A549 (cell line): ENCODE measurements around the gene NRGN. TPM values are rescaled to one million over a fixed set of nuclear protein-coding genes. Genes with fewer than 3 reads are reported as not detected.

ENCODE experiments used
- ATAC-seq, 2 experiments: fragments of 200-7000 bp in 1 of 2; fragments of >200 bp in 1 of 2; cut with Nextera tagmentation in 1 of 2; cut with Tn5 transposase in 1 of 2; 3 replicates each; pipeline versions ENCODE4 v1.8.0 to v1.9.1; 2018 to 2020; ENCODE audit warnings: mild to moderate bottlenecking in 1 of 2, moderate library complexity in 1 of 2
- CTCF ChIA-PET: fragments of 300-600 bp; sonication (Branson Sonifier 250); formaldehyde crosslinking; extraction: SDS; loops from one replicate; lab custom pipeline; 2021; ENCODE audit warnings: antibody characterized with exemption, inconsistent platforms; lab: Yijun Ruan, JAX
- POLR2A ChIA-PET: fragments of 350-600 bp; formaldehyde crosslinking; extraction: SDS; loops from one replicate; lab custom pipeline; 2021; ENCODE audit warnings: antibody characterized with exemption, inconsistent platforms; lab: Yijun Ruan, JAX
- DNase-seq, 2 experiments: peaks; one replicate each; pipeline versions ENCODE4 v3.0.0 to v3.0.0-alpha.2; 2011 to 2016; ENCODE audit warnings: low read depth in 1 of 2, low spot score in 1 of 2
- FAIRE-seq: peaks from 2 replicates; lab custom pipeline; 2011; peaks lifted over from hg19 to GRCh38; lab: Jason Lieb, UNC
- H3K27ac ChIP-seq, 2 experiments: fragments of >200 bp; sonication (Bioruptor Twin); formaldehyde crosslinking; 3 replicates each; pipeline ENCODE4 v1.5.1; 2016 to 2017
- H3K4me1 ChIP-seq: fragments of >200 bp; sonication (Bioruptor Twin); formaldehyde crosslinking; 3 replicates; pipeline ENCODE4 v1.6.1; 2016
- H3K4me2 ChIP-seq: fragments of >200 bp; sonication (Bioruptor Twin); formaldehyde crosslinking; 3 replicates; pipeline ENCODE4 v1.6.1; 2016
- H3K4me3 ChIP-seq: fragments of >200 bp; sonication (Bioruptor Twin); formaldehyde crosslinking; 3 replicates; pipeline ENCODE4 v1.5.1; 2016
- H3K9me3 ChIP-seq: fragments of >200 bp; sonication (Bioruptor Twin); formaldehyde crosslinking; 3 replicates; pipeline ENCODE4 v1.6.1; 2016
- EHF ChIP-seq: fragments of 250-450 bp; sonication (Bioruptor Pico); IDR thresholded peaks from 2 replicates; pipeline ENCODE4 v1.5.0; 2020; ENCODE audit warnings: mild to moderate bottlenecking
- EP300 ChIP-seq, 2 experiments: fragments of >200 bp; sonication (Bioruptor Twin); formaldehyde crosslinking; IDR thresholded peaks; 2 replicates in 1 of 2; 3 replicates in 1 of 2; pipeline ENCODE4 v1.6.1; 2016 to 2017
- FOSB ChIP-seq: fragments of 250-450 bp; sonication (Bioruptor Pico); IDR thresholded peaks from 2 replicates; pipeline ENCODE4 v1.5.0; 2020; ENCODE audit warnings: mild to moderate bottlenecking, moderate library complexity
- GATA3 ChIP-seq: IDR thresholded peaks from 2 replicates; pipeline ENCODE4 v1.6.1; 2012; ENCODE audit warnings: borderline replicate concordance
- JUN ChIP-seq, 2 experiments: fragments of >200 bp; sonication (Bioruptor Twin); formaldehyde crosslinking; IDR thresholded peaks; 2 replicates in 1 of 2; 3 replicates in 1 of 2; pipeline ENCODE4 v1.6.1; 2016 to 2017
- NPAS2 ChIP-seq: fragments of 250-450 bp; sonication (Bioruptor Pico); IDR thresholded peaks from 2 replicates; pipeline ENCODE4 v1.8.0; 2022; ENCODE audit warnings: mild to moderate bottlenecking, moderate library complexity, borderline replicate concordance
- PBX3 ChIP-seq: IDR thresholded peaks from 2 replicates; pipeline ENCODE4 v1.6.1; 2012
- POLR2A ChIP-seq: IDR thresholded peaks from 2 replicates; pipeline ENCODE4 v1.6.1; 2012; ENCODE audit warnings: mild to moderate bottlenecking, low read length
- RAD21 ChIP-seq, 2 experiments: fragments of >200 bp in 1 of 2; sonication (Bioruptor Twin) in 1 of 2; formaldehyde crosslinking in 1 of 2; IDR thresholded peaks in 1 of 2; conservative IDR thresholded peaks in 1 of 2; 2 replicates in 1 of 2; 3 replicates in 1 of 2; pipeline ENCODE4 v1.6.1; 2012 to 2018; ENCODE audit warnings: inconsistent platforms in 1 of 2
- SMC3 ChIP-seq: fragments of >200 bp; sonication (Bioruptor Twin); formaldehyde crosslinking; IDR thresholded peaks from 3 replicates; pipeline ENCODE4 v1.6.1; 2018; ENCODE audit warnings: inconsistent platforms
- WGBS: methylation state at CpG from one replicate; pipeline ENCODE4 v1.1.6; 2017; ENCODE audit errors: missing lambda C conversion rate; 5-methylcytosine and 5-hydroxymethylcytosine counted together
- polyA plus RNA-seq, 4 experiments: library from polyadenylated mRNA; depleted of rRNA in 3 of 4; stranded (reverse); fragments of >200 nt; fragmentation: RNase III in 1 of 4; extraction: RNeasy Plus Mini Kit Qiagen cat#74134 plus additional on column Dnase treatment in 1 of 4; gene quantifications; 2 replicates in 3 of 4; 3 replicates in 1 of 4; pipeline ENCODE4 v1.2.3, GENCODE V29; 2011 to 2017
- TF ChIP-seq, protein P1 (sequence below): fragments of >200 bp; sonication (Bioruptor Twin); formaldehyde crosslinking; IDR thresholded peaks from 3 replicates; pipeline ENCODE4 v1.5.1; 2016
- TF ChIP-seq, protein P2 (sequence below): IDR thresholded peaks from 2 replicates; pipeline ENCODE4 v1.6.1; 2012
- TF ChIP-seq, protein P3 (sequence below): IDR thresholded peaks from 2 replicates; pipeline ENCODE4 v1.6.1; 2012; ENCODE audit warnings: low read depth, borderline replicate concordance

Gene NRGN
- polyA plus RNA-seq, 2 of the 4 experiments (the other 2 are of a cell fraction) = 1.2 to 3.5 TPM

GRCh38 chr11:124758355-124759265 is 18.9 kb downstream of the NRGN start:
- CTCF ChIA-PET = interaction anchor here (0.5 to 4.7 kb wide), 23 partner anchors 9 to 119 kb away, joined by 3 to 38 read pairs (median 6); no protein-coding TSS in a partner anchor
- peak overlapping the region; percentile 72 to 85 for H3K27ac ChIP-seq
- H3K4me3 ChIP-seq = peak overlapping the region; percentile 52
- H3K4me1 ChIP-seq = peaks cover 20% of the 10 kb centered on the region
- DNase-seq (peak; percentile 77 to 81), FAIRE-seq (no peak), ATAC-seq (peak; percentile 83 to 90)
- H3K4me2 ChIP-seq = peak overlapping the region; percentile 90
- POLR2A ChIA-PET = interaction anchor here (1.0 to 1.8 kb wide), 2 partner anchors 12 to 41 kb away, joined by 3 to 9 read pairs; partner anchors contain the start of gene MSANTD2
- WGBS = 23% methylated on average over 27 of the region's 53 CpGs
- no peaks in the 10 kb centered on the region for H3K9me3 ChIP-seq
- TF ChIP-seq, protein P1, sequence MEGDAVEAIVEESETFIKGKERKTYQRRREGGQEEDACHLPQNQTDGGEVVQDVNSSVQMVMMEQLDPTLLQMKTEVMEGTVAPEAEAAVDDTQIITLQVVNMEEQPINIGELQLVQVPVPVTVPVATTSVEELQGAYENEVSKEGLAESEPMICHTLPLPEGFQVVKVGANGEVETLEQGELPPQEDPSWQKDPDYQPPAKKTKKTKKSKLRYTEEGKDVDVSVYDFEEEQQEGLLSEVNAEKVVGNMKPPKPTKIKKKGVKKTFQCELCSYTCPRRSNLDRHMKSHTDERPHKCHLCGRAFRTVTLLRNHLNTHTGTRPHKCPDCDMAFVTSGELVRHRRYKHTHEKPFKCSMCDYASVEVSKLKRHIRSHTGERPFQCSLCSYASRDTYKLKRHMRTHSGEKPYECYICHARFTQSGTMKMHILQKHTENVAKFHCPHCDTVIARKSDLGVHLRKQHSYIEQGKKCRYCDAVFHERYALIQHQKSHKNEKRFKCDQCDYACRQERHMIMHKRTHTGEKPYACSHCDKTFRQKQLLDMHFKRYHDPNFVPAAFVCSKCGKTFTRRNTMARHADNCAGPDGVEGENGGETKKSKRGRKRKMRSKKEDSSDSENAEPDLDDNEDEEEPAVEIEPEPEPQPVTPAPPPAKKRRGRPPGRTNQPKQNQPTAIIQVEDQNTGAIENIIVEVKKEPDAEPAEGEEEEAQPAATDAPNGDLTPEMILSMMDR = peak; percentile 58
- TF ChIP-seq, protein P2, sequence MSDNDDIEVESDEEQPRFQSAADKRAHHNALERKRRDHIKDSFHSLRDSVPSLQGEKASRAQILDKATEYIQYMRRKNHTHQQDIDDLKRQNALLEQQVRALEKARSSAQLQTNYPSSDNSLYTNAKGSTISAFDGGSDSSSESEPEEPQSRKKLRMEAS = peak; percentile 31
- peak; percentile 50 to 53; a peak in 4 of 5 replicates for TF ChIP-seq RAD21 (conservative IDR thresholded peaks at IDR 0.05 in 1 of 2, IDR thresholded peaks at IDR 0.05 in 1 of 2)
- no peak for TF ChIP-seq PBX3
- TF ChIP-seq NPAS2 (CRISPR knock-in tag) = no peak
- TF ChIP-seq, protein P3, sequence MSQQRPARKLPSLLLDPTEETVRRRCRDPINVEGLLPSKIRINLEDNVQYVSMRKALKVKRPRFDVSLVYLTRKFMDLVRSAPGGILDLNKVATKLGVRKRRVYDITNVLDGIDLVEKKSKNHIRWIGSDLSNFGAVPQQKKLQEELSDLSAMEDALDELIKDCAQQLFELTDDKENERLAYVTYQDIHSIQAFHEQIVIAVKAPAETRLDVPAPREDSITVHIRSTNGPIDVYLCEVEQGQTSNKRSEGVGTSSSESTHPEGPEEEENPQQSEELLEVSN = no peak
- peak; percentile 50 for TF ChIP-seq SMC3
- TF ChIP-seq GATA3 = no peak

DNA sequence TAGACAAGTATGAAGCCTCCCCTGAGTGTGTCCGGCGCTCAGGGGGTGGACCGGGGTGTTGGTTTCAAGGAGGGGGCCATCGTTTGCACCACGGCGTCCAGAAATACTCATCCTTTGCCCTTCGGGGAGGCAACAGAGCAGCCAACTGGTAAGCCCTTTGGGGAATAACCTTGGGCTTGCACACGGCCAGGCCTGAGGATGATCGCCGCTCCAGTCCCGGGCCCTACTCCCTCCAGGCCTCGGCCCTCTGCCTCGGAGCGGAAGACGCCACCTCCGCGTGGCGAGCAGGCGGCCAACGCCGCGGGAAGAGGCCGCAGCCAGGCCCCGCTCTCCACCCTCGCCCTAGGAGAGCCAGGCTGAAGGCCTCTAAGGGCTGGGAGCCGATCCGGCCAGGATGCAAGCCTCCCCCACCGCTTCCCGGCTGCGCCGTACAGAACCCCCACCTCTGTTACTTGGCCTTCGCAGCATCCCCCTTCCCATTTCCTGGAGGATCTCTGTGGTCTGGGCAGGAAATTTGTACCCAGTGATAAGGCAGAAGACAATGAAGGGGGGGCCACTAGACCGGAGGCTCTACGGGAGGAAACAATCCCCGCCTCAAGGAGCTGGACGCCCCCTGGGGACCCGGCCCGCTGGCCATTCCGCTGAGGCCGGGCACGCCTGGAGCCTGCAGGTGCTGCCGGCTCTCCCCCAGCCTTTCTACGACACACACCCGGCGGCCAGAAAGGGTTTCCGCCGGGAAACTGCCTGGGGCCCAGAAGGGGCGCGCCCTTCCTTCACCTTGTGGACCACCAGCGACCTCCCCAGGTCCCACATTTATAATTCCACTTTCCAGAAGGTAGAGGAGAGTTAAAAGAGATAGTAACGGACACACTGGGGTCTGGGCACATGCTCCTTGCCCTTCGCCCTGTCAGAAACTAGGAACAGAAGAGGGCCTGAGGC is 19.8 kb downstream of the NRGN start:
- 94% methylated on average over 28 of the region's 52 CpGs for WGBS
- Histone ChIP-seq H3K4me2 (peak overlapping the region; percentile 90), H3K4me3 (peak overlapping the region; percentile 52; the same call in 1 of the 3 replicates), H3K4me1 (peaks cover 29% of the 10 kb centered on the region), H3K27ac (peak overlapping the region; percentile 72 to 85; a peak in 5 of 6 replicates), H3K9me3 (no peaks in the 10 kb centered on the region)
- CTCF ChIA-PET = interaction anchor here (0.6 to 4.7 kb wide), 13 partner anchors 9 to 1126 kb away, joined by 3 to 38 read pairs (median 8); no protein-coding TSS in a partner anchor
- FAIRE-seq = no peak
- POLR2A ChIA-PET = interaction anchor here (1.8 kb wide), 1 partner anchor 13 kb away, joined by 9 read pairs; no protein-coding TSS in a partner anchor
- no peak for TF ChIP-seq EP300 (IDR thresholded peaks at IDR 0.05)
- no peak; a peak in 1 of 6 replicates for ATAC-seq
- DNase-seq = no peak

DNA sequence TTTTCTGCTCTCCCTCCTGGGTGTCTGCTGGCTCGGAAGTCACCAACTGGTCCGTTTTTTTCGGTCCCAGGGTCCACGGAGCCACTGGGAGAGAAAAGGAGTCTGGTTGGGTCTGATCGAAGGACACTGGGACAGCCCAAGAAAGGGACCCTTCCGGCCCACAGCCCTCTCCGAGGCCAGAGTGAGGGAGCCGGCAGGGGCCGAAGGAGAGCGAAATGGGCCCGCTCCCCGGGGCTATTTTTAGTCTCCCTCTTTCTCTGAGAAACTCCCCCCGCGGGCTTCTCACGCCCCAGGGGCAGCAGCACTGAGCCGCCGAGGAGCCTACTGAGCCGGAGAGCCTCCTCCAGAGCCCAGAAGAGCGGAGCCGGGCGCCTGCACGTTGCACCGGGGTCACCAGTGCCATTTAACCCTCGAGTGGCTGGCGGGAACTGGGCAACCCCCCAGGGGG is 20.5 kb downstream of the NRGN start:
- H3K4me1 ChIP-seq = peaks cover 36% of the 10 kb centered on the region
- CTCF ChIA-PET = interaction anchor here (0.6 to 5.2 kb wide), 9 partner anchors 9 to 1135 kb away, joined by 3 to 45 read pairs (median 7); no protein-coding TSS in a partner anchor
- H3K9me3 ChIP-seq = no peaks in the 10 kb centered on the region
- 80% methylated on average over 11 of the region's 25 CpGs for WGBS
- ATAC-seq = no peak
- DNase-seq = no peak
- no peak overlapping the region for H3K4me2 ChIP-seq
- TF ChIP-seq JUN (IDR thresholded peaks at IDR 0.05) = no peak
- no peak for TF ChIP-seq POLR2A
- TF ChIP-seq EHF (CRISPR knock-in tag) = no peak
- no peak for TF ChIP-seq GATA3
- no peak for TF ChIP-seq FOSB (CRISPR knock-in tag)
- no peak for FAIRE-seq
- H3K4me3 ChIP-seq = no peak overlapping the region
- POLR2A ChIA-PET = no interaction called here
- peak overlapping the region in 1 of 2 experiments; percentile 31; a peak in 1 of 6 replicates for H3K27ac ChIP-seq
